Ascending aorta (tissue), 2 donors: Measurements from ENCODE around the gene ORC3. TPM values are rescaled to one million over a fixed set of nuclear protein-coding genes. Genes with fewer than 3 reads are reported as not detected.

Experiments used
- DNase-seq, 2 donors: peaks; one replicate each; pipeline ENCODE4 v3.0.0-alpha.2; 2019; ENCODE audit warnings: low spot score in 2 of 2
- H3K27ac ChIP-seq, 2 donors: fragments of 200-600 bp; sonication (generic); one replicate each; pipeline ENCODE4 v1.5.1; 2016 to 2017; ENCODE audit warnings: mild to moderate bottlenecking in 1 of 2
- H3K27me3 ChIP-seq: fragments of 200-600 bp; sonication (generic); one replicate; pipeline ENCODE4 v1.5.1; 2017
- H3K36me3 ChIP-seq, 2 donors: fragments of 200-600 bp; sonication (generic); one replicate each; pipeline ENCODE4 v1.5.1; 2016
- H3K4me1 ChIP-seq, 2 donors: fragments of 200-600 bp; sonication (generic); one replicate each; pipeline ENCODE4 v1.5.1; 2016 to 2017; ENCODE audit warnings: mild to moderate bottlenecking in 1 of 2
- H3K4me3 ChIP-seq, 2 donors: fragments of 200-600 bp; sonication (generic); one replicate each; pipeline ENCODE4 v1.5.1; 2016 to 2017; ENCODE audit warnings: mild to moderate bottlenecking in 1 of 2
- H3K9me3 ChIP-seq, 2 donors: fragments of 200-600 bp; sonication (generic); one replicate each; pipeline ENCODE4 v1.5.1; 2016
- intact Hi-C: fragments of 100-400 bp; cut with DNase I; formaldehyde crosslinking; loops from one replicate; pipeline ENCODE4 v1.15.1; 2023
- total RNA-seq: library from RNA; depleted of rRNA; stranded (reverse); fragments of >200 nt; gene quantifications from one replicate; pipeline ENCODE4 v1.1.0, GENCODE V29; 2016
- TF ChIP-seq, protein P1 (sequence below), 3 experiments: fragments of 200-600 bp in 2 of 3; fragments of 450-650 bp in 1 of 3; sonication (generic) in 2 of 3; IDR thresholded peaks; one replicate each; pipeline ENCODE4 v1.5.1; 2016 to 2019; ENCODE audit warnings: antibody characterized with exemption in 3 of 3, mild to moderate bottlenecking in 1 of 3, moderate library complexity in 1 of 3

Gene ORC3
- total RNA-seq, 1 donor from 2014 or later = 12.9 TPM

DNA sequence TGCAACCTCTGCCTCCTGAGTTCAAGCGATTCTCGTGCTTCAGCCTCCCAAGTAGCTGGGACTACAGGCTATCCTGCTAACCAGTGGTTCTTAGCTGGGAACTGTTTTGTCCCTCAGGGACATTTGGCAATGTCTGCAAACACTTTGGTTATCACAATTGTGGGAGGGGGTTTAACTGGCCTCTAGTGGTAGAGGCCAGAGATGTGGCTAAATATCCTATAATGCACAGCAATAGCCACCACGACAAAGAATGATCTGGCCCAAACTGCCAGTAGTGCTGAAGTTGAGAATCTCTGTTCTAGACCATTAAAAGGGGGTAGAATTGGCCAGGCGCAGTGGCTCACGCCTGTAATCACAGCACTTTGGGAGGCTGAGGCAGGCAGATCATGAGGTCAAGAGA, 83.3 kb downstream of the ORC3 start:
- Histone ChIP-seq H3K27me3 (no peaks in the 10 kb centered on the region), H3K4me3 (no peak overlapping the region), H3K9me3 (no peaks in the 10 kb centered on the region), H3K27ac (no peak overlapping the region), H3K36me3 (peaks cover 25 to 51% of the 10 kb centered on the region in 2 donors), H3K4me1 (no peaks in the 10 kb centered on the region)
- DNase-seq = no peak
- intact Hi-C loops = no loop called here
- TF ChIP-seq, protein P1, sequence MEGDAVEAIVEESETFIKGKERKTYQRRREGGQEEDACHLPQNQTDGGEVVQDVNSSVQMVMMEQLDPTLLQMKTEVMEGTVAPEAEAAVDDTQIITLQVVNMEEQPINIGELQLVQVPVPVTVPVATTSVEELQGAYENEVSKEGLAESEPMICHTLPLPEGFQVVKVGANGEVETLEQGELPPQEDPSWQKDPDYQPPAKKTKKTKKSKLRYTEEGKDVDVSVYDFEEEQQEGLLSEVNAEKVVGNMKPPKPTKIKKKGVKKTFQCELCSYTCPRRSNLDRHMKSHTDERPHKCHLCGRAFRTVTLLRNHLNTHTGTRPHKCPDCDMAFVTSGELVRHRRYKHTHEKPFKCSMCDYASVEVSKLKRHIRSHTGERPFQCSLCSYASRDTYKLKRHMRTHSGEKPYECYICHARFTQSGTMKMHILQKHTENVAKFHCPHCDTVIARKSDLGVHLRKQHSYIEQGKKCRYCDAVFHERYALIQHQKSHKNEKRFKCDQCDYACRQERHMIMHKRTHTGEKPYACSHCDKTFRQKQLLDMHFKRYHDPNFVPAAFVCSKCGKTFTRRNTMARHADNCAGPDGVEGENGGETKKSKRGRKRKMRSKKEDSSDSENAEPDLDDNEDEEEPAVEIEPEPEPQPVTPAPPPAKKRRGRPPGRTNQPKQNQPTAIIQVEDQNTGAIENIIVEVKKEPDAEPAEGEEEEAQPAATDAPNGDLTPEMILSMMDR (IDR thresholded peaks at IDR 0.05) = no peak

DNA sequence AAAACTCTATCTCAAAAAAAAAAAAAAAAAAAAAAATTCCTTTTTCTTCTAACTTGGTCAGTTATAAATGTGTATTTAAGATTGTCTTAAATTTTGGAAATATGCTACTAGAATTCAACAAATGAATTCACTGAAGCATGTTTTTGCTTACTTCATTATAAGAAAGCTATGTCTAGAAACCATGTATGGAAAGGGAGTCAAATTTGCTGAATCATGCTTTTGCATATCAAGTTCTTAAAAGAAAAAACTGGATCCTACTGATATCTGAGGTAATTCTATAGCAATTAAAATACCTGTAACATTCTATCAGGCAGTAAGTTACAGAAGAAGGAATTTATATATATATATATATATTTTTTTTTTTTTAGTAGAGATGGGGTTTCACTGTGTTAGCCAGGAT, 84.4 kb downstream of the ORC3 start:
- DNase-seq = no peak
- no peak overlapping the region for H3K27ac ChIP-seq
- H3K27me3 ChIP-seq = no peaks in the 10 kb centered on the region
- H3K9me3 ChIP-seq = no peaks in the 10 kb centered on the region
- TF ChIP-seq, protein P1 (IDR thresholded peaks at IDR 0.05) = no peak
- H3K4me1 ChIP-seq = no peaks in the 10 kb centered on the region
- H3K4me3 ChIP-seq = no peak overlapping the region
- peaks cover 26 to 55% of the 10 kb centered on the region in 2 donors for H3K36me3 ChIP-seq
- intact Hi-C loops = no loop called here

DNA sequence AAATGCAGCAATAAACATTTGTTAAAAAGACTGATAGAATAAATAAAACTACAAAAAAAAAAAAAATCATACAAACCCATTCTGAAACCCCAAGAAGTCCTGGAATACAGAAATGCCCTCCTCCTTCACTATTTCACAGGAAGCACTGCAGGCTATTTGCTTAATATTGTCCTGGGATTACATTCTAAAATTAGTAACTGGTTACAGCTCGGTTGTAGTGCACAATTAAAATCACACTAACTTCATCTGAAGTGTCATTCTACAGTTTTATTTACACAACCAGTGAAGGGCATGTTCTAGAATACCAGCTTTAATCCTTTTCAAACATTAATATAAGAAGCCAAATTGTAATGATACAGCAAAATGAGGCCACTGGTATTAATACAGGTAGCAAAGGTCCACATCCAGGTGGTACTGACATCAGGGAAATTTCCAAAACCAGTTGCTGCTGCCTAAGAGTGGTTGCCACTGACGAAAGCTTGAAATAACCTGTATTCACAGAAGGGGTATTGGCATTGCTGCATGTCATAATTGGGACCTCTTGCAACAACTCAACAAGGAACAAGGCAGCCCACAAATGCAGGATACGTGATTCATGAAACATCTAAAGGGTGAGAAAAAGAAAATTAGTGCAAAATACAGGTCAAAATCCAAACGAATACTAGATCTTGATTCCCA, 85.2 kb downstream of the ORC3 start:
- TF ChIP-seq, protein P1 (IDR thresholded peaks at IDR 0.05) = no peak
- Histone ChIP-seq H3K4me1 (no peaks in the 10 kb centered on the region), H3K4me3 (no peak overlapping the region), H3K9me3 (no peaks in the 10 kb centered on the region), H3K27me3 (no peaks in the 10 kb centered on the region), H3K36me3 (peaks cover 25 to 49% of the 10 kb centered on the region in 2 donors), H3K27ac (no peak overlapping the region)
- intact Hi-C loops = no loop called here
- DNase-seq = no peak

DNA sequence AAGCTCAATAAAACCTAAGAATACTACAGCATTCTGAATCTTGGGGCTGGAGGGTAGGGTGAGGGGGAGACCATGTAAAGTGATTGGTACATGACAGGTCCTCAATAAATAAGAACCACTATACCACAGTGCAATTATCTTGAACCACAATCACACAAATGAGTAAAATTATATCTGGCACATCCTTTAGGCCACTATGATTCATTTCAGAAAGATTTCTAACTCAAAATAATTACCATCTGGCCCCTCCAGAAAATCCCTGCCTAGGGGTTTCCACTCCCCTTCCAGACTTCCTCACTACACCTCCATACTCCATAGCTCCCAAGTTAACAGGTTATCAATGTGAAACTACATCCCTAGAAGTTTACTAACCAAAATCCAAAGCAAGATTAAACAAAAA, 92.4 kb downstream of the ORC3 start:
- no peaks in the 10 kb centered on the region for H3K9me3 ChIP-seq
- DNase-seq = no peak
- H3K27ac ChIP-seq = no peak overlapping the region
- no peak overlapping the region for H3K4me3 ChIP-seq
- peaks cover 11 to 15% of the 10 kb centered on the region in 2 donors for H3K36me3 ChIP-seq
- intact Hi-C loops = no loop called here
- no peaks in the 10 kb centered on the region for H3K27me3 ChIP-seq
- no peaks in the 10 kb centered on the region for H3K4me1 ChIP-seq
- TF ChIP-seq, protein P1 (IDR thresholded peaks at IDR 0.05) = no peak

DNA sequence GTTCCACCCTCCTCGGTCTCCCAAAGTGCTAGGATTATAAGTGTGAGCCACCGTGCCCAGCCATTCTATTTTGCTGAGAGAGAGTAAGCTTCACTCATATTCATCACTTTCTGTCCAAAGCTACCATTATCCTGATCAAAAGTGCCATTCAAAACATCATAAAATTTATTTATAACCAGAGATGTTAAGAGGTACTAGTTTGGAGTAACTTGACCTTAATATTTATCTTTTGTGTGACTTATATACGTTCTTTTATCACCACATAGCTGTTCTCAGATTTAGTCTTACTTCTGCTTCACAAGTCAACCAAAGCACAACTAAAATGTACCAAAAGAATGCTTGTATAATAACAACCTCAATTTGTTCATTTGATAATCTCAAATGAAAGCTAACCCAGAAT, 94.0 kb downstream of the ORC3 start:
- intact Hi-C loops = no loop called here
- Histone ChIP-seq H3K9me3 (no peaks in the 10 kb centered on the region), H3K36me3 (peaks cover 0 to 5% of the 10 kb centered on the region in 2 donors), H3K4me1 (peaks cover 0 to 2% of the 10 kb centered on the region in 2 donors), H3K4me3 (no peak overlapping the region), H3K27me3 (no peaks in the 10 kb centered on the region), H3K27ac (no peak overlapping the region)
- no peak for DNase-seq
- TF ChIP-seq, protein P1 (IDR thresholded peaks at IDR 0.05) = no peak
